HEK293 (cell line): ENCODE measurements around the gene FAM180A.
"Not testable (repeated sequence)": the region's sequence is repeated elsewhere in the genome, so short reads cannot be mapped to it uniquely, and the experiment has no call there.

ENCODE experiments used
- CTCF ChIA-PET: fragments of 350-600 bp; formaldehyde crosslinking; extraction: SDS; loops from one replicate; lab custom pipeline; 2021; ENCODE audit warnings: antibody characterized with exemption; lab: Yijun Ruan, JAX
- POLR2A ChIA-PET: fragments of 300-600 bp; formaldehyde crosslinking; extraction: SDS; loops from one replicate; lab custom pipeline; 2020; ENCODE audit warnings: antibody characterized with exemption, inconsistent platforms; lab: Yijun Ruan, JAX
- H3K27ac ChIP-seq: fragments of 200-500 bp; sonication (Bioruptor generic); 2 replicates; pipeline ENCODE4 v1.5.1; 2014; ENCODE audit warnings: low read depth, low read length, control low read depth, inconsistent platforms; ENCODE audit errors: extremely low read depth
- H3K36me3 ChIP-seq, 2 experiments: fragments of 200-500 bp in 1 of 2; sonication (Bioruptor generic) in 1 of 2; 1 replicate in 1 of 2; 2 replicates in 1 of 2; pipeline ENCODE4 v1.5.1; 2014 to 2017; ENCODE audit warnings: inconsistent platforms in 2 of 2, low read length in 2 of 2; ENCODE audit not compliant: control insufficient read depth in 2 of 2, insufficient read depth in 1 of 2
- H3K4me1 ChIP-seq: fragments of 200-500 bp; sonication (Bioruptor generic); 2 replicates; pipeline ENCODE4 v1.5.1; 2014; ENCODE audit warnings: mild to moderate bottlenecking, low read length, inconsistent platforms; ENCODE audit not compliant: control insufficient read depth, insufficient read depth
- H3K4me3 ChIP-seq: 2 replicates; pipeline ENCODE4 v1.5.1; 2011; ENCODE audit warnings: low read depth, mild to moderate bottlenecking, control low read depth, low read length, moderate library complexity
- H3K9me3 ChIP-seq: fragments of 200-500 bp; sonication (Bioruptor generic); 2 replicates; pipeline ENCODE4 v1.5.1; 2014; ENCODE audit warnings: low read depth, low read length, inconsistent platforms; ENCODE audit not compliant: control insufficient read depth, insufficient read depth
- BCL11B ChIP-seq: fragments of 450-650 bp; formaldehyde crosslinking; IDR thresholded peaks from 2 replicates; pipeline ENCODE4 v1.5.1; 2016; ENCODE audit warnings: low read depth, missing biosample characterization, missing genetic modification characterization
- FEZF1 ChIP-seq: fragments of 450-650 bp; formaldehyde crosslinking; IDR thresholded peaks from 2 replicates; pipeline ENCODE4 v1.5.1; 2016; ENCODE audit warnings: missing biosample characterization, missing genetic modification characterization
- HOXC10 ChIP-seq: sonication (generic); formaldehyde crosslinking; IDR thresholded peaks from 2 replicates; pipeline ENCODE4 v1.8.1; 2023; ENCODE audit warnings: mild to moderate bottlenecking, missing genetic modification reagents
- KLF10 ChIP-seq: fragments of 450-650 bp; IDR thresholded peaks from 2 replicates; pipeline ENCODE4 v1.5.1; 2018; ENCODE audit warnings: missing biosample characterization, mild to moderate bottlenecking, missing genetic modification characterization
- SCRT2 ChIP-seq: fragments of 450-650 bp; formaldehyde crosslinking; IDR thresholded peaks from 2 replicates; pipeline ENCODE4 v1.5.1; 2016; ENCODE audit warnings: missing biosample characterization, missing genetic modification characterization
- TCF7L2 ChIP-seq: IDR thresholded peaks from 2 replicates; pipeline ENCODE4 v1.6.1; 2011; ENCODE audit warnings: low read depth, mild to moderate bottlenecking, inconsistent platforms, low read length, moderate library complexity, borderline replicate concordance
- ZBTB48 ChIP-seq: fragments of 450-650 bp; formaldehyde crosslinking; IDR thresholded peaks from 2 replicates; pipeline ENCODE4 v1.5.1; 2016; ENCODE audit warnings: missing biosample characterization, missing genetic modification characterization
- ZFHX2 ChIP-seq: fragments of 450-650 bp; formaldehyde crosslinking; conservative IDR thresholded peaks from 2 replicates; pipeline ENCODE4 v1.5.1; 2016; ENCODE audit warnings: missing biosample characterization, missing genetic modification characterization
- ZFP41 ChIP-seq: fragments of 450-650 bp; formaldehyde crosslinking; IDR thresholded peaks from 2 replicates; pipeline ENCODE4 v1.5.1; 2016; ENCODE audit warnings: missing biosample characterization, missing genetic modification characterization, borderline replicate concordance
- ZNF10 ChIP-seq: fragments of 450-650 bp; formaldehyde crosslinking; IDR thresholded peaks from 2 replicates; pipeline ENCODE4 v1.5.1; 2017; ENCODE audit warnings: missing biosample characterization, missing genetic modification characterization
- ZNF121 ChIP-seq: fragments of 450-650 bp; formaldehyde crosslinking; IDR thresholded peaks from 2 replicates; pipeline ENCODE4 v1.5.1; 2016; ENCODE audit warnings: missing biosample characterization, missing genetic modification characterization
- ZNF133 ChIP-seq: fragments of 450-650 bp; formaldehyde crosslinking; IDR thresholded peaks from 2 replicates; pipeline ENCODE4 v1.5.1; 2016; ENCODE audit warnings: missing biosample characterization, missing genetic modification characterization
- ZNF202 ChIP-seq: fragments of 450-650 bp; formaldehyde crosslinking; IDR thresholded peaks from 2 replicates; pipeline ENCODE4 v1.5.1; 2016; ENCODE audit warnings: missing biosample characterization, missing genetic modification characterization, borderline replicate concordance
- ZNF26 ChIP-seq: fragments of 450-650 bp; formaldehyde crosslinking; IDR thresholded peaks from 2 replicates; pipeline ENCODE4 v1.5.1; 2016; ENCODE audit warnings: missing biosample characterization, missing genetic modification characterization
- ZNF274 ChIP-seq, 2 experiments: fragments of 200-500 bp in 1 of 2; fragments of 450-650 bp in 1 of 2; sonication (Bioruptor generic) in 1 of 2; formaldehyde crosslinking in 1 of 2; IDR thresholded peaks; 2 replicates each; pipeline versions ENCODE4 v1.5.1 to v1.6.1; 2014 to 2016; ENCODE audit warnings: borderline replicate concordance in 1 of 2, inconsistent platforms in 1 of 2, low read length in 1 of 2, missing biosample characterization in 1 of 2, missing genetic modification characterization in 1 of 2
- ZNF335 ChIP-seq: fragments of 450-650 bp; formaldehyde crosslinking; conservative IDR thresholded peaks from 2 replicates; pipeline ENCODE4 v1.5.1; 2016; ENCODE audit warnings: missing biosample characterization, missing genetic modification characterization
- ZNF404 ChIP-seq: fragments of 450-650 bp; formaldehyde crosslinking; IDR thresholded peaks from 2 replicates; pipeline ENCODE4 v1.5.1; 2017; ENCODE audit warnings: missing biosample characterization, missing genetic modification characterization
- ZNF488 ChIP-seq: fragments of 450-650 bp; formaldehyde crosslinking; IDR thresholded peaks from 2 replicates; pipeline ENCODE4 v1.5.1; 2016; ENCODE audit warnings: missing biosample characterization, missing genetic modification characterization
- ZNF626 ChIP-seq: fragments of 450-650 bp; sonication (Bioruptor Pico); formaldehyde crosslinking; IDR thresholded peaks from 2 replicates; pipeline ENCODE4 v1.5.1; 2018; ENCODE audit warnings: missing biosample characterization, missing genetic modification characterization, inconsistent platforms
- ZNF76 ChIP-seq: fragments of 450-650 bp; formaldehyde crosslinking; IDR thresholded peaks from 2 replicates; pipeline ENCODE4; 2016; ENCODE audit warnings: low read depth, missing biosample characterization, missing genetic modification characterization, borderline replicate concordance
- TF ChIP-seq, protein P1 (sequence below): fragments of 450-650 bp; formaldehyde crosslinking; IDR thresholded peaks from 2 replicates; pipeline ENCODE4 v1.5.1; 2016; ENCODE audit warnings: missing biosample characterization, missing genetic modification characterization

Gene FAM180A

GRCh38 chr7:135742371-135742770, 6.2 kb downstream of the FAM180A start:
- Histone ChIP-seq H3K9me3 (no peaks in the 10 kb centered on the region), H3K27ac (no peak overlapping the region), H3K4me1 (no peaks in the 10 kb centered on the region), H3K36me3 (no peaks in the 10 kb centered on the region), H3K4me3 (no peak overlapping the region)
- CTCF ChIA-PET: no interaction called here
- POLR2A ChIA-PET: no interaction called here
- TF ChIP-seq ZNF76 (tag by site-specific recombination): no peak
- TF ChIP-seq TCF7L2: no peak
- TF ChIP-seq ZNF202 (tag by site-specific recombination): no peak
- TF ChIP-seq ZFHX2 (tag by site-specific recombination): no peak
- TF ChIP-seq ZNF10 (tag by site-specific recombination): no peak
- TF ChIP-seq FEZF1: no peak
- TF ChIP-seq HOXC10: no peak
- no peak for TF ChIP-seq ZNF274 (IDR thresholded peaks at IDR 0.05; ENCODE audit: low read length)
- TF ChIP-seq ZNF274 (tag by site-specific recombination; IDR thresholded peaks at IDR 0.05; ENCODE audit: borderline replicate concordance): no peak
- TF ChIP-seq, all 188 proteins: peak for 0

GRCh38 chr7:135741905-135742304, 6.7 kb downstream of the FAM180A start:
- Histone ChIP-seq H3K27ac (no peak overlapping the region), H3K4me3 (no peak overlapping the region), H3K4me1 (no peaks in the 10 kb centered on the region)
- POLR2A ChIA-PET: no interaction called here
- TF ChIP-seq ZNF626 (tag by site-specific recombination) (no peak), ZNF26 (tag by site-specific recombination) (no peak), BCL11B (no peak), ZNF121 (no peak), ZNF133 (tag by site-specific recombination) (no peak), SCRT2 (no peak), ZFP41 (tag by site-specific recombination) (no peak), ZNF488 (tag by site-specific recombination) (no peak)
- TF ChIP-seq, protein P1, sequence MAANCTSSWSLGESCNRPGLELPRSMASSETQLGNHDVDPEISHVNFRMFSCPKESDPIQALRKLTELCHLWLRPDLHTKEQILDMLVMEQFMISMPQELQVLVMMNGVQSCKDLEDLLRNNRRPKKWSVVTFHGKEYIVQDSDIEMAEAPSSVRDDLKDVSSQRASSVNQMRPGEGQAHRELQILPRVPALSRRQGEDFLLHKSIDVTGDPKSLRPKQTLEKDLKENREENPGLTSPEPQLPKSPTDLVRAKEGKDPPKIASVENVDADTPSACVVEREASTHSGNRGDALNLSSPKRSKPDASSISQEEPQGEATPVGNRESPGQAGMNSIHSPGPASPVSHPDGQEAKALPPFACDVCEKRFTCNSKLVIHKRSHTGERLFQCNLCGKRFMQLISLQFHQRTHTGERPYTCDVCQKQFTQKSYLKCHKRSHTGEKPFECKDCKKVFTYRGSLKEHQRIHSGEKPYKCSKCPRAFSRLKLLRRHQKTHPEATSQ (tag by site-specific recombination): no peak
- TF ChIP-seq, all 188 proteins: peak for 0
- H3K36me3 ChIP-seq: no peaks in the 10 kb centered on the region
- no peaks in the 10 kb centered on the region for H3K9me3 ChIP-seq
- CTCF ChIA-PET: no interaction called here

GRCh38 chr7:135740889-135741288, 7.7 kb downstream of the FAM180A start:
- Histone ChIP-seq H3K27ac (no peak overlapping the region), H3K4me1 (no peaks in the 10 kb centered on the region), H3K4me3 (no peak overlapping the region), H3K36me3 (no peaks in the 10 kb centered on the region), H3K9me3 (no peaks in the 10 kb centered on the region)
- CTCF ChIA-PET: interaction anchor here (0.6 to 0.7 kb wide), 2 partner anchors 14 to 90 kb away, joined by 3 to 4 read pairs; no protein-coding TSS in a partner anchor
- TF ChIP-seq KLF10 (tag by site-specific recombination) (no peak), ZNF404 (tag by site-specific recombination) (no peak), ZNF335 (tag by site-specific recombination) (no peak), ZNF10 (tag by site-specific recombination) (no peak), ZBTB48 (tag by site-specific recombination) (no peak)
- POLR2A ChIA-PET: interaction anchor here (0.6 kb wide), 1 partner anchor 78 kb away, joined by 3 read pairs; the partner anchor contains the start of gene STMP1

- H3K4me3 ChIP-seq, H3K4me1 ChIP-seq, H3K9me3 ChIP-seq, H3K27ac ChIP-seq, H3K36me3 ChIP-seq, POLR2A ChIA-PET: not testable (repeated sequence)
- CTCF ChIA-PET: interaction anchor here (0.7 kb wide), 1 partner anchor 1453 kb away, joined by 3 read pairs; no protein-coding TSS in a partner anchor
These were observed 11.3 kb downstream of the FAM180A start for GRCh38 chr7:135737306-135737647.
